Stimulated activated memory B cell treated with anti-CD40 and anti-IgM and Interleukin-4, amounts not matched to agents 10 μg/mL and 1 μg/mL and 100 μg/mL, for 72 hours (primary cell): ENCODE measurements around the gene HCRTR1.

ENCODE experiments used
- ATAC-seq: fragments of 150-1000 bp; cut with Tn5 transposase; 2 replicates; pipeline ENCODE4 v1.10.0; 2021
- H3K27ac Mint-ChIP-seq: one replicate; pipeline ENCODE4 v1.8.0; 2022; ENCODE audit warnings: mild to moderate bottlenecking, mixed read lengths
- H3K27me3 Mint-ChIP-seq: one replicate; pipeline ENCODE4 v1.8.0; 2022; ENCODE audit warnings: mixed read lengths
- H3K36me3 Mint-ChIP-seq: one replicate; pipeline ENCODE4 v1.8.0; 2022; ENCODE audit warnings: mixed read lengths
- H3K4me1 Mint-ChIP-seq: one replicate; pipeline ENCODE4 v1.8.0; 2022; ENCODE audit warnings: mixed read lengths
- H3K4me3 Mint-ChIP-seq: one replicate; pipeline ENCODE4 v1.8.0; 2022; ENCODE audit warnings: mild to moderate bottlenecking, moderate library complexity, mixed read lengths
- H3K9me3 Mint-ChIP-seq: one replicate; pipeline ENCODE4 v1.8.0; 2022; ENCODE audit warnings: mixed read lengths

The HCRTR1 gene

GRCh38 chr1:31644560-31645273 is 27.2 kb downstream of the HCRTR1 start, which contains the start of gene PEF1:
PEF1 (minus strand) TSS chr1:31644876; CDS start chr1:31644864, 12 bp downstream.
- peaks cover 15% of the 10 kb centered on the region for H3K4me1 Mint-ChIP-seq
- H3K9me3 Mint-ChIP-seq = no peaks in the 10 kb centered on the region
- H3K36me3 Mint-ChIP-seq = peaks cover 2% of the 10 kb centered on the region
- peak within 1 kb of the TSS; percentile 97 for H3K4me3 Mint-ChIP-seq
- peak within 1 kb of the TSS; percentile 99 for H3K27ac Mint-ChIP-seq
- H3K27me3 Mint-ChIP-seq = no peaks in the 10 kb centered on the region
- ATAC-seq = peak; percentile 97

GRCh38 chr1:31645274-31645568 is 27.7 kb downstream of the HCRTR1 start:
- Mint-ChIP-seq H3K9me3 (no peaks in the 10 kb centered on the region), H3K4me1 (peaks cover 15% of the 10 kb centered on the region), H3K27me3 (no peaks in the 10 kb centered on the region), H3K27ac (peak overlapping the region; percentile 99), H3K36me3 (peaks cover 6% of the 10 kb centered on the region), H3K4me3 (peak overlapping the region; percentile 97)
- ATAC-seq = no peak

GRCh38 chr1:31646259-31646960 is 28.9 kb downstream of the HCRTR1 start:
- Mint-ChIP-seq H3K27me3 (no peaks in the 10 kb centered on the region), H3K4me1 (peaks cover 15% of the 10 kb centered on the region), H3K4me3 (peak overlapping the region; percentile 10)

GRCh38 chr1:31647106-31647505 is 29.6 kb downstream of the HCRTR1 start:
- ATAC-seq = no peak
- Mint-ChIP-seq H3K27me3 (no peaks in the 10 kb centered on the region), H3K9me3 (no peaks in the 10 kb centered on the region), H3K4me1 (peaks cover 15% of the 10 kb centered on the region), H3K36me3 (peaks cover 6% of the 10 kb centered on the region), H3K27ac (no peak overlapping the region), H3K4me3 (peak overlapping the region; percentile 0)

More at GRCh38 chr1:31646259-31646960, 28.9 kb downstream of the HCRTR1 start:
- Mint-ChIP-seq H3K36me3 (peaks cover 6% of the 10 kb centered on the region), H3K9me3 (no peaks in the 10 kb centered on the region), H3K27ac (no peak overlapping the region)
- ATAC-seq = no peak

- ATAC-seq = no peak
- H3K4me3 Mint-ChIP-seq = no peak overlapping the region
These were observed 30.7 kb downstream of the HCRTR1 start for GRCh38 chr1:31648190-31648589.

GRCh38 chr1:31648641-31649357 is 31.3 kb downstream of the HCRTR1 start:
- no peak overlapping the region for H3K27ac Mint-ChIP-seq
- H3K36me3 Mint-ChIP-seq = peaks cover 6% of the 10 kb centered on the region
- no peaks in the 10 kb centered on the region for H3K9me3 Mint-ChIP-seq
- H3K27me3 Mint-ChIP-seq = no peaks in the 10 kb centered on the region
- peaks cover 10% of the 10 kb centered on the region for H3K4me1 Mint-ChIP-seq
- no peak for ATAC-seq
- H3K4me3 Mint-ChIP-seq = no peak overlapping the region

More at GRCh38 chr1:31648190-31648589, 30.7 kb downstream of the HCRTR1 start:
- no peak overlapping the region for H3K27ac Mint-ChIP-seq
- no peaks in the 10 kb centered on the region for H3K9me3 Mint-ChIP-seq
- H3K4me1 Mint-ChIP-seq = peaks cover 15% of the 10 kb centered on the region
- H3K36me3 Mint-ChIP-seq = peaks cover 6% of the 10 kb centered on the region
- no peaks in the 10 kb centered on the region for H3K27me3 Mint-ChIP-seq

- peaks cover 7% of the 10 kb centered on the region for H3K4me1 Mint-ChIP-seq
- peaks cover 6% of the 10 kb centered on the region for H3K36me3 Mint-ChIP-seq
- H3K4me3 Mint-ChIP-seq = no peak overlapping the region
- H3K9me3 Mint-ChIP-seq = no peaks in the 10 kb centered on the region
- no peak for ATAC-seq
- no peak overlapping the region for H3K27ac Mint-ChIP-seq
- H3K27me3 Mint-ChIP-seq = peaks cover 1% of the 10 kb centered on the region
These were observed 32.9 kb downstream of the HCRTR1 start for GRCh38 chr1:31650161-31651088.

GRCh38 chr1:31651089-31651420 is 33.6 kb downstream of the HCRTR1 start:
- no peak overlapping the region for H3K27ac Mint-ChIP-seq
- peaks cover 7% of the 10 kb centered on the region for H3K27me3 Mint-ChIP-seq
- ATAC-seq = no peak
- peaks cover 2% of the 10 kb centered on the region for H3K4me1 Mint-ChIP-seq
- H3K9me3 Mint-ChIP-seq = no peaks in the 10 kb centered on the region
- H3K4me3 Mint-ChIP-seq = no peak overlapping the region
- peaks cover 6% of the 10 kb centered on the region for H3K36me3 Mint-ChIP-seq

- H3K36me3 Mint-ChIP-seq = peaks cover 6% of the 10 kb centered on the region
- H3K9me3 Mint-ChIP-seq = no peaks in the 10 kb centered on the region
- H3K4me1 Mint-ChIP-seq = no peaks in the 10 kb centered on the region
- no peak overlapping the region for H3K4me3 Mint-ChIP-seq
- no peak for ATAC-seq
- H3K27me3 Mint-ChIP-seq = peaks cover 14% of the 10 kb centered on the region
- H3K27ac Mint-ChIP-seq = no peak overlapping the region
These were observed 34.3 kb downstream of the HCRTR1 start for GRCh38 chr1:31651766-31652165.

- Mint-ChIP-seq H3K9me3 (no peaks in the 10 kb centered on the region), H3K27ac (no peak overlapping the region), H3K4me3 (no peak overlapping the region), H3K36me3 (peaks cover 6% of the 10 kb centered on the region), H3K4me1 (no peaks in the 10 kb centered on the region), H3K27me3 (peaks cover 27% of the 10 kb centered on the region)
- ATAC-seq = no peak
These were observed 35.5 kb downstream of the HCRTR1 start for GRCh38 chr1:31652891-31653499.

GRCh38 chr1:31653717-31654473 is 36.4 kb downstream of the HCRTR1 start:
- peaks cover 6% of the 10 kb centered on the region for H3K36me3 Mint-ChIP-seq
- peaks cover 34% of the 10 kb centered on the region for H3K27me3 Mint-ChIP-seq

GRCh38 chr1:31654474-31654776 is 36.9 kb downstream of the HCRTR1 start:
- Mint-ChIP-seq H3K4me3 (no peak overlapping the region), H3K27me3 (peaks cover 34% of the 10 kb centered on the region), H3K36me3 (peaks cover 6% of the 10 kb centered on the region), H3K9me3 (no peaks in the 10 kb centered on the region), H3K4me1 (no peaks in the 10 kb centered on the region), H3K27ac (no peak overlapping the region)
- ATAC-seq = no peak

More at GRCh38 chr1:31653717-31654473, 36.4 kb downstream of the HCRTR1 start:
- Mint-ChIP-seq H3K4me3 (no peak overlapping the region), H3K27ac (no peak overlapping the region), H3K9me3 (no peaks in the 10 kb centered on the region), H3K4me1 (no peaks in the 10 kb centered on the region)
- no peak for ATAC-seq

- no peaks in the 10 kb centered on the region for H3K4me1 Mint-ChIP-seq
- H3K27ac Mint-ChIP-seq = no peak overlapping the region
- H3K9me3 Mint-ChIP-seq = no peaks in the 10 kb centered on the region
- H3K4me3 Mint-ChIP-seq = no peak overlapping the region
- ATAC-seq = no peak
- peaks cover 34% of the 10 kb centered on the region for H3K27me3 Mint-ChIP-seq
- H3K36me3 Mint-ChIP-seq = no peaks in the 10 kb centered on the region
These were observed 37.6 kb downstream of the HCRTR1 start for GRCh38 chr1:31655104-31655503.

- H3K4me3 Mint-ChIP-seq = no peak overlapping the region
- no peaks in the 10 kb centered on the region for H3K9me3 Mint-ChIP-seq
- H3K27ac Mint-ChIP-seq = peak overlapping the region; percentile 11
- ATAC-seq = no peak
- peaks cover 34% of the 10 kb centered on the region for H3K27me3 Mint-ChIP-seq
- no peaks in the 10 kb centered on the region for H3K36me3 Mint-ChIP-seq
- H3K4me1 Mint-ChIP-seq = no peaks in the 10 kb centered on the region
These were observed 38.3 kb downstream of the HCRTR1 start for GRCh38 chr1:31655756-31656155.
